Thyroid gland (tissue), 4 donors: Measurements from ENCODE around the gene COL8A1. TPM values are rescaled to one million over a fixed set of nuclear protein-coding genes. Genes with fewer than 3 reads are reported as not detected.

ENCODE experiments used
- DNase-seq, 2 donors: peaks; one replicate each; pipeline ENCODE4 v3.0.0-alpha.2; 2019
- H3K27ac ChIP-seq, 3 donors: fragments of 200-600 bp; sonication (generic); 1 replicate in 2 of 3; 2 replicates in 1 of 3; pipeline ENCODE4 v1.5.1; 2016 to 2019; ENCODE audit warnings: mild to moderate bottlenecking in 1 of 3, moderate library complexity in 1 of 3
- H3K27me3 ChIP-seq: fragments of 200-600 bp; sonication (generic); one replicate; pipeline ENCODE4 v1.5.1; 2019
- H3K36me3 ChIP-seq, 2 donors: fragments of 200-600 bp; sonication (generic); one replicate each; pipeline ENCODE4 v1.5.1; 2016 to 2019
- H3K4me1 ChIP-seq, 2 donors: fragments of 200-600 bp; sonication (generic); one replicate each; pipeline ENCODE4 v1.5.1; 2017 to 2019
- H3K4me3 ChIP-seq, 3 donors: fragments of 200-600 bp; sonication (generic); replicated peaks in 1 of 3; 1 replicate in 2 of 3; 2 replicates in 1 of 3; pipeline ENCODE4 v1.5.1; 2016; ENCODE audit warnings: mild to moderate bottlenecking in 1 of 3
- H3K9me3 ChIP-seq: fragments of 200-600 bp; sonication (generic); one replicate; pipeline ENCODE4 v1.5.1; 2017
- CTCF ChIP-seq, 6 experiments: fragments of 200-600 bp in 3 of 6; fragments of 450-650 bp in 3 of 6; sonication (generic) in 3 of 6; IDR thresholded peaks; one replicate each; pipeline ENCODE4 v1.5.1; 2016 to 2019; ENCODE audit warnings: antibody characterized with exemption in 6 of 6, mild to moderate bottlenecking in 2 of 6, inconsistent platforms in 1 of 6, moderate library complexity in 1 of 6
- POLR2A ChIP-seq, 2 donors: fragments of 450-650 bp; IDR thresholded peaks; one replicate each; pipeline ENCODE4 v1.6.1; 2017; ENCODE audit warnings: antibody characterized with exemption in 2 of 2, mild to moderate bottlenecking in 2 of 2, moderate library complexity in 1 of 2
- WGBS, 2 donors: methylation state at CpG; one replicate each; pipeline ENCODE4 v1.1.5; 2017; 5-methylcytosine and 5-hydroxymethylcytosine counted together
- intact Hi-C: fragments of 100-400 bp; cut with DNase I; formaldehyde crosslinking; loops from one replicate; pipeline ENCODE4 v1.15.1; 2023
- total RNA-seq, 4 donors: library from RNA; depleted of rRNA; stranded (reverse); fragments of >200 nt; gene quantifications; one replicate each; pipeline ENCODE4 v1.2.3, GENCODE V29; 2016

COL8A1 gene
- total RNA-seq, 4 donors from 2014 or later = 65.6 to 156 (median 95.6) TPM

GRCh38 chr3:99659951-99660350 lies 21.6 kb downstream of the COL8A1 start:
- H3K4me1 ChIP-seq = peaks cover 36 to 42% of the 10 kb centered on the region in 2 donors
- peak; percentile 46 to 55 for DNase-seq
- no peaks in the 10 kb centered on the region for H3K36me3 ChIP-seq
- H3K27ac ChIP-seq = peak overlapping the region; percentile 43 to 62 (median 58)
- no peak overlapping the region for H3K4me3 ChIP-seq
- no peaks in the 10 kb centered on the region for H3K27me3 ChIP-seq
- 29% methylated on average over 4 of the region's 4 CpGs for WGBS, 2 donors
- no peaks in the 10 kb centered on the region for H3K9me3 ChIP-seq
- TF ChIP-seq CTCF (IDR thresholded peaks at IDR 0.05) (no peak), POLR2A (IDR thresholded peaks at IDR 0.05) (peak in 1 of 2 donors; percentile 51)
- intact Hi-C loops = no loop called here

- H3K36me3 ChIP-seq = no peaks in the 10 kb centered on the region
- H3K4me3 ChIP-seq = no peak overlapping the region
- TF ChIP-seq POLR2A (IDR thresholded peaks at IDR 0.05) (no peak), CTCF (IDR thresholded peaks at IDR 0.05) (no peak)
- DNase-seq = peak in 1 of 2 donors; percentile 30
- H3K4me1 ChIP-seq = peaks cover 49 to 60% of the 10 kb centered on the region in 2 donors
- intact Hi-C loops = no loop called here
- H3K27ac ChIP-seq = peak overlapping the region in 2 of 3 donors; percentile 5 to 8
- WGBS, 2 donors = 69 to 71% methylated on average over 10 of the region's 10 CpGs
- no peaks in the 10 kb centered on the region for H3K9me3 ChIP-seq
- no peaks in the 10 kb centered on the region for H3K27me3 ChIP-seq
These were observed 24.6 kb downstream of the COL8A1 start for GRCh38 chr3:99662838-99663570.

- H3K4me1 ChIP-seq = peaks cover 51 to 59% of the 10 kb centered on the region in 2 donors
- no peaks in the 10 kb centered on the region for H3K9me3 ChIP-seq
- peak; percentile 51 to 64 for DNase-seq
- peak overlapping the region in 1 of 3 donors; percentile 5 for H3K27ac ChIP-seq
- 31 to 52% methylated on average over 1 of the region's 1 CpG for WGBS, 2 donors
- intact Hi-C loops = no loop called here
- TF ChIP-seq CTCF (IDR thresholded peaks at IDR 0.05) (no peak), POLR2A (IDR thresholded peaks at IDR 0.05) (no peak)
- H3K27me3 ChIP-seq = no peaks in the 10 kb centered on the region
- no peaks in the 10 kb centered on the region for H3K36me3 ChIP-seq
- H3K4me3 ChIP-seq = no peak overlapping the region
These were observed 25.6 kb downstream of the COL8A1 start for GRCh38 chr3:99663977-99664376.

GRCh38 chr3:99665017-99665416 lies 26.6 kb downstream of the COL8A1 start:
- no peak overlapping the region for H3K4me3 ChIP-seq
- H3K36me3 ChIP-seq = no peaks in the 10 kb centered on the region
- intact Hi-C loops = no loop called here
- H3K27me3 ChIP-seq = no peaks in the 10 kb centered on the region
- peaks cover 45 to 53% of the 10 kb centered on the region in 2 donors for H3K4me1 ChIP-seq
- no peak for DNase-seq
- 81 to 83% methylated on average over 1 of the region's 1 CpG for WGBS, 2 donors
- peak overlapping the region in 1 of 3 donors; percentile 2 for H3K27ac ChIP-seq
- TF ChIP-seq POLR2A (IDR thresholded peaks at IDR 0.05) (no peak), CTCF (IDR thresholded peaks at IDR 0.05) (no peak)
- no peaks in the 10 kb centered on the region for H3K9me3 ChIP-seq

- H3K4me3 ChIP-seq = peak overlapping the region in 1 of 3 donors; percentile 0
- intact Hi-C loops = no loop called here
- H3K27me3 ChIP-seq = no peaks in the 10 kb centered on the region
- 37 to 48% methylated on average over 1 of the region's 1 CpG for WGBS, 2 donors
- H3K36me3 ChIP-seq = no peaks in the 10 kb centered on the region
- H3K27ac ChIP-seq = peak overlapping the region; percentile 50 to 60 (median 56)
- no peaks in the 10 kb centered on the region for H3K9me3 ChIP-seq
- peak; percentile 52 to 54 for DNase-seq
- TF ChIP-seq POLR2A (IDR thresholded peaks at IDR 0.05) (peak in 1 of 2 donors; percentile 9), CTCF (IDR thresholded peaks at IDR 0.05) (no peak)
- H3K4me1 ChIP-seq = peaks cover 39 to 49% of the 10 kb centered on the region in 2 donors
These were observed 27.8 kb downstream of the COL8A1 start for GRCh38 chr3:99666201-99666600.
